Neuronal stem cell (in vitro differentiated cells): ENCODE data around the gene IL19.

Experiments
- DNase-seq: peaks from one replicate; pipeline ENCODE4 v3.0.0-alpha.2; 2013; ENCODE audit warnings: low spot score
- H2AFZ ChIP-seq: one replicate; pipeline ENCODE4 v1.6.1; 2013; ENCODE audit warnings: mild to moderate bottlenecking, low read length, inconsistent platforms
- H2AK5ac ChIP-seq: 2 replicates; pipeline ENCODE4 v1.6.1; 2013; ENCODE audit warnings: low read depth, mild to moderate bottlenecking, inconsistent platforms, low read length, moderate library complexity, mixed read lengths
- H2BK120ac ChIP-seq: 2 replicates; pipeline ENCODE4 v1.6.1; 2013; ENCODE audit warnings: low read depth, mild to moderate bottlenecking, inconsistent platforms, low read length, moderate library complexity, mixed read lengths
- H2BK12ac ChIP-seq: one replicate; pipeline ENCODE4 v1.6.1; 2013; ENCODE audit warnings: low read length, inconsistent platforms
- H2BK15ac ChIP-seq: 2 replicates; pipeline ENCODE4 v1.6.1; 2013; ENCODE audit warnings: mild to moderate bottlenecking, low read length, inconsistent platforms, mixed read lengths
- H2BK5ac ChIP-seq: one replicate; pipeline ENCODE4 v1.6.1; 2013; ENCODE audit warnings: inconsistent platforms, mild to moderate bottlenecking, low read length, moderate library complexity
- H3K14ac ChIP-seq: one replicate; pipeline ENCODE4 v1.6.1; 2013; ENCODE audit warnings: low read length, inconsistent platforms
- H3K18ac ChIP-seq: 2 replicates; pipeline ENCODE4 v1.6.1; 2013; ENCODE audit warnings: low read length, inconsistent platforms
- H3K23ac ChIP-seq: 2 replicates; pipeline ENCODE4 v1.6.1; 2013; ENCODE audit warnings: low read depth, mild to moderate bottlenecking, mixed read lengths, low read length, inconsistent platforms; ENCODE audit not compliant: poor library complexity
- H3K27ac ChIP-seq: replicated peaks from 3 replicates; pipeline ENCODE4 v1.5.1; 2013; ENCODE audit warnings: low read length, inconsistent platforms
- H3K27me3 ChIP-seq, 3 experiments: 2 replicates each; pipeline ENCODE4 v1.6.1; 2013; ENCODE audit warnings: low read length in 3 of 3, mild to moderate bottlenecking in 2 of 3, inconsistent platforms in 1 of 3, low read depth in 1 of 3, mixed read lengths in 1 of 3, moderate library complexity in 1 of 3; ENCODE audit not compliant: control insufficient read depth in 3 of 3, insufficient read depth in 3 of 3
- H3K36me3 ChIP-seq, 2 donors: replicated peaks in 1 of 2; 2 replicates each; pipeline ENCODE4 v1.6.1; 2013; ENCODE audit warnings: low read length in 2 of 2; ENCODE audit not compliant: control insufficient read depth in 2 of 2, insufficient read depth in 2 of 2
- H3K4ac ChIP-seq: 2 replicates; pipeline ENCODE4 v1.6.1; 2013; ENCODE audit warnings: inconsistent platforms, mild to moderate bottlenecking, low read length, moderate library complexity
- H3K4me1 ChIP-seq, 2 donors: 1 replicate in 1 of 2; 2 replicates in 1 of 2; pipeline ENCODE4 v1.6.1; 2013; ENCODE audit warnings: low read length in 2 of 2, low read depth in 1 of 2; ENCODE audit not compliant: control insufficient read depth in 2 of 2, insufficient read depth in 1 of 2
- H3K4me2 ChIP-seq: one replicate; pipeline ENCODE4 v1.6.1; 2013; ENCODE audit warnings: mild to moderate bottlenecking, low read length, inconsistent platforms; ENCODE audit not compliant: insufficient read depth, poor library complexity, severe bottlenecking
- H3K4me3 ChIP-seq, 2 donors: 2 replicates each; pipeline ENCODE4 v1.5.1; 2013; ENCODE audit warnings: low read length in 2 of 2, mild to moderate bottlenecking in 2 of 2, inconsistent platforms in 1 of 2, moderate library complexity in 1 of 2
- H3K79me1 ChIP-seq: one replicate; pipeline ENCODE4 v1.6.1; 2013; ENCODE audit warnings: low read depth, mild to moderate bottlenecking, inconsistent platforms, low read length, moderate library complexity
- H3K9ac ChIP-seq: one replicate; pipeline ENCODE4 v1.6.1; 2013; ENCODE audit warnings: mild to moderate bottlenecking, low read depth, low read length, inconsistent platforms; ENCODE audit not compliant: poor library complexity
- H3K9me3 ChIP-seq, 2 donors: replicated peaks in 1 of 2; 2 replicates each; pipeline versions ENCODE3 to v1.6.1; 2013; ENCODE audit warnings: low read length in 2 of 2, mild to moderate bottlenecking in 2 of 2, inconsistent platforms in 1 of 2, low read depth in 1 of 2, mixed read lengths in 1 of 2, moderate library complexity in 1 of 2; ENCODE audit not compliant: control insufficient read depth in 2 of 2, insufficient read depth in 1 of 2
- H4K8ac ChIP-seq: one replicate; pipeline ENCODE4 v1.6.1; 2013; ENCODE audit warnings: low read depth, mild to moderate bottlenecking, inconsistent platforms, low read length, moderate library complexity
- H4K91ac ChIP-seq: one replicate; pipeline ENCODE4 v1.6.1; 2013; ENCODE audit warnings: low read length, low read depth, mild to moderate bottlenecking, inconsistent platforms; ENCODE audit not compliant: poor library complexity
- WGBS, 2 donors: extraction: QIAGEN DNeasy Blood & Tissue Kit; methylation state at CpG; one replicate each; pipeline ENCODE4 v1.1.7; 2013; ENCODE audit warnings: missing lambda C conversion rate in 2 of 2, mixed read lengths in 1 of 2; ENCODE audit not compliant: insufficient read length in 2 of 2, insufficient replicate concordance in 1 of 2; ENCODE audit errors: extremely low coverage in 2 of 2; 5-methylcytosine and 5-hydroxymethylcytosine counted together

The IL19 gene

DNA sequence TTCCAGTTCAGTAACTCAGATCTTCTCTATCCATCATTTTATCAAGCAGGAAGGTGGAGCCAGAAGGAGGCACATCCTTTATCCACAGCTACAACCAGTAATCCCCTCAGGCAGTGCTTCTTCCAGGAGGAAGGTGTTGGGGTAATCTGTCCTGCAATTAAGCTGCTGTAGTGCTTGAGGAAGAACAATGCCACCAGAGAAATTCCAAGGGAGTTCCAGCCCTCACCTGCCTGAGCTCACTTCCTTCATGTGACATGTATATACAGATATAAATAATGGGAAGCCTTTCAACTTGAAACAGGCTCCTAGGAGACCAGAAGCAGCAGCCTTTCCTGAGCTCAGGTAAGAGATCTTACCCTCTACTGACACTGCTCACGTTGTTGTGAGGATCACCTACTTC, 92.7 kb downstream of the IL19 start:
- Histone ChIP-seq H3K9ac (no peak overlapping the region), H3K23ac (no peak overlapping the region), H2BK120ac (no peak overlapping the region), H2BK12ac (no peak overlapping the region), H3K4me1 (no peaks in the 10 kb centered on the region), H2AK5ac (no peak overlapping the region), H4K8ac (no peak overlapping the region), H3K27me3 (peaks cover 0 to 8% (median 0%) of the 10 kb centered on the region in 3 experiments), H3K27ac (no peak overlapping the region), H3K36me3 (no peaks in the 10 kb centered on the region), H3K9me3 (no peaks in the 10 kb centered on the region), H3K4me2 (no peak overlapping the region), H2BK15ac (no peak overlapping the region), H3K4ac (no peak overlapping the region), H3K18ac (no peak overlapping the region), H3K14ac (no peak overlapping the region), H3K79me1 (no peaks in the 10 kb centered on the region), H4K91ac (no peak overlapping the region), H3K4me3 (no peak overlapping the region), H2BK5ac (no peak overlapping the region), H2AFZ (no peak overlapping the region)
- no CpG with 5 or more reads among the region's 1 CpG for WGBS, 2 donors
- DNase-seq: no peak

DNA sequence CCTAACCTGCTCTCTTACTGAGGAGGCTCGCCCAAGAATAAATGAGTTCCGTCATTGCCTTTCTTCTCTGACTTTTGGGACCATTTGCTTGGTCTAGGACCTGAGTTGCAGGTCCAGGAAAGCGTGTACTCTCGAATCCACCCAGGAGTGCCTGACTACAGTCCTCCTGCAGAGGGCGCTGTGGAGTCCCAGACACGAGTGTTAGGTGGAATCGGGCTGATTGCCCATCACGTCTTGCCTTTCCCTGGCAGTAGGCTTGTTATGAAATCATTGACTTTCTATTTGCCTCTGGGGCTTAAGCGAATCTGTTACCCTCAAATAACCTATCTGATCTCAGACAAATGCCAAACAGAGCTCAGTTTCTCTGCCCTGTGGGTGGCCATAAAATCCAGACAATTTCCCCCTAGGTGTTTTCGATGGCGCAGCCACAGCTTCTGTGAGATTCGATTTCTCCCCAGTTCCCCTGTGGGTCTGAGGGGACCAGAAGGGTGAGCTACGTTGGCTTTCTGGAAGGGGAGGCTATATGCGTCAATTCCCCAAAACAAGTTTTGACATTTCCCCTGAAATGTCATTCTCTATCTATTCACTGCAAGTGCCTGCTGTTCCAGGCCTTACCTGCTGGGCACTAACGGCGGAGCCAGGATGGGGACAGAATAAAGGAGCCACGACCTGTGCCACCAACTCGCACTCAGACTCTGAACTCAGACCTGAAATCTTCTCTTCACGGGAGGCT, 94.5 kb downstream of the IL19 start, which contains the start of gene IL20:
TSS of gene IL20 (plus strand) at position 685 of the 733 bp plus-strand sequence. CDS start 230 bp downstream, outside the sequence.
- Histone ChIP-seq H3K27ac (no peak within 1 kb of the TSS), H3K14ac (no peak within 1 kb of the TSS), H3K18ac (no peak within 1 kb of the TSS), H2BK12ac (no peak within 1 kb of the TSS), H3K4me3 (no peak within 1 kb of the TSS), H2AK5ac (no peak within 1 kb of the TSS), H3K9ac (no peak within 1 kb of the TSS), H3K4ac (no peak within 1 kb of the TSS), H3K23ac (no peak within 1 kb of the TSS), H2AFZ (no peak within 1 kb of the TSS), H2BK5ac (no peak within 1 kb of the TSS), H3K79me1 (no peaks in the 10 kb centered on the region), H4K91ac (no peak within 1 kb of the TSS), H3K27me3 (peaks cover 0 to 3% (median 0%) of the 10 kb centered on the region in 3 experiments), H3K4me1 (no peaks in the 10 kb centered on the region), H2BK15ac (no peak within 1 kb of the TSS), H3K36me3 (no peaks in the 10 kb centered on the region), H3K4me2 (no peak within 1 kb of the TSS), H3K9me3 (no peaks in the 10 kb centered on the region), H4K8ac (no peak within 1 kb of the TSS), H2BK120ac (no peak within 1 kb of the TSS)
- DNase-seq: peak; percentile 70
- WGBS, 2 donors: no CpG with 5 or more reads among the region's 19 CpGs

DNA sequence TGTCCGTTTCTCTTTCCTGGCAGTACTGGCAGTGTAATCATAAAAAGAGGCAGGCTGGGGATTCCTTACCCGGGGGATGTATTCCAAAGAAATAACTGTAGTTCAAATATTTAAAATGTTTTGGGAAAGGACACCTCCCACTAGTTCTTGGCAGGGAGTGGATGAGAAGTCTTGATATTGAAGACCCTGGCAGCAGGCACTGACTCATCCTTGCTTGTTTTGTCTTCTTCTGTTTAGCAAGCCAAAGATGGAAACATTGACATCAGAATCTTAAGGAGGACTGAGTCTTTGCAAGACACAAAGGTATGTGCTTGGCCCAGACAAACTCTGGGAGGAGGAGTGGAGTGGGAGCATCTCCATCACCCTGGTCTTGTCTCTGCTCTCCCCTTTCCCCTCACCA, 95.5 kb downstream of the IL19 start:
- Histone ChIP-seq H2BK120ac (no peak overlapping the region), H3K36me3 (no peaks in the 10 kb centered on the region), H3K4me2 (no peak overlapping the region), H3K4me1 (no peaks in the 10 kb centered on the region), H3K27me3 (peaks cover 0 to 3% (median 0%) of the 10 kb centered on the region in 3 experiments), H3K79me1 (no peaks in the 10 kb centered on the region), H3K4ac (no peak overlapping the region), H2BK12ac (no peak overlapping the region), H2BK5ac (no peak overlapping the region), H3K4me3 (no peak overlapping the region), H4K91ac (no peak overlapping the region), H3K9ac (no peak overlapping the region), H2AFZ (no peak overlapping the region), H2BK15ac (no peak overlapping the region), H3K27ac (no peak overlapping the region), H3K23ac (no peak overlapping the region), H3K9me3 (no peaks in the 10 kb centered on the region), H2AK5ac (no peak overlapping the region), H3K14ac (no peak overlapping the region), H4K8ac (no peak overlapping the region), H3K18ac (no peak overlapping the region)
- DNase-seq: no peak
- no CpG with 5 or more reads among the region's 2 CpGs for WGBS, 2 donors

DNA sequence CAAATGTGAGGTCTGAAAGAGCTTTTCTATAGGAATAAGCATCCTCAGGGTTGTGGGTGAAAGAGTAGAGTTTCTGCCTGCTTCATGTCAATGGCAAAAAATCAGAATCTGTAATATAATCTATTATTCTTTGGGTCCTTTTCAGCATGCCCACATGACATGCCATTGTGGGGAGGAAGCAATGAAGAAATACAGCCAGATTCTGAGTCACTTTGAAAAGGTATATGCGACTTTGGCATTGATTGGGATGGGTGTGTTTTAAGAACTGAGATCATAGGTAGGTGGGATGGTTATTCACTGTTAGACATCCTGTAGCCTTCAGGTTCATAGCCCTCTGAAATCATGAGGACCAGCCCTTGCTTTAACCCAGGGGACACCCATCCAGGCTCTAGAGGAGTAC, 96.7 kb downstream of the IL19 start:
- Histone ChIP-seq H3K36me3 (no peaks in the 10 kb centered on the region), H2BK120ac (no peak overlapping the region), H4K8ac (no peak overlapping the region), H3K4me2 (no peak overlapping the region), H3K18ac (no peak overlapping the region), H2BK15ac (no peak overlapping the region), H3K14ac (no peak overlapping the region), H2AFZ (no peak overlapping the region), H3K27ac (no peak overlapping the region), H2BK5ac (no peak overlapping the region), H4K91ac (no peak overlapping the region), H3K4me1 (no peaks in the 10 kb centered on the region), H3K23ac (no peak overlapping the region), H3K27me3 (no peaks in the 10 kb centered on the region), H3K4me3 (no peak overlapping the region), H3K4ac (no peak overlapping the region), H3K9me3 (no peaks in the 10 kb centered on the region), H2AK5ac (no peak overlapping the region), H2BK12ac (no peak overlapping the region), H3K9ac (no peak overlapping the region), H3K79me1 (no peaks in the 10 kb centered on the region)
- no CpG with 5 or more reads among the region's 1 CpG for WGBS, 2 donors
- no peak for DNase-seq
